Peyer's patch (tissue), 4 donors: ENCODE measurements around the gene ZNF442.
A peak's percentile ranks its signal among the peaks of the same experiment; 100 is the strongest.

Experiments used
- POLR2A ChIP-seq, 2 donors: fragments of 450-650 bp; IDR thresholded peaks; one replicate each; pipeline ENCODE4 v1.5.1; 2017; ENCODE audit warnings: antibody characterized with exemption in 2 of 2, mild to moderate bottlenecking in 2 of 2, moderate library complexity in 2 of 2
- TF ChIP-seq, protein P1 (sequence below), 6 experiments: fragments of 450-650 bp in 4 of 6; fragments of 200-600 bp in 2 of 6; sonication (generic) in 1 of 6; IDR thresholded peaks; one replicate each; pipeline ENCODE4 v1.5.1; 2017 to 2019; ENCODE audit warnings: antibody characterized with exemption in 6 of 6, mild to moderate bottlenecking in 3 of 6, moderate library complexity in 1 of 6

DNA sequence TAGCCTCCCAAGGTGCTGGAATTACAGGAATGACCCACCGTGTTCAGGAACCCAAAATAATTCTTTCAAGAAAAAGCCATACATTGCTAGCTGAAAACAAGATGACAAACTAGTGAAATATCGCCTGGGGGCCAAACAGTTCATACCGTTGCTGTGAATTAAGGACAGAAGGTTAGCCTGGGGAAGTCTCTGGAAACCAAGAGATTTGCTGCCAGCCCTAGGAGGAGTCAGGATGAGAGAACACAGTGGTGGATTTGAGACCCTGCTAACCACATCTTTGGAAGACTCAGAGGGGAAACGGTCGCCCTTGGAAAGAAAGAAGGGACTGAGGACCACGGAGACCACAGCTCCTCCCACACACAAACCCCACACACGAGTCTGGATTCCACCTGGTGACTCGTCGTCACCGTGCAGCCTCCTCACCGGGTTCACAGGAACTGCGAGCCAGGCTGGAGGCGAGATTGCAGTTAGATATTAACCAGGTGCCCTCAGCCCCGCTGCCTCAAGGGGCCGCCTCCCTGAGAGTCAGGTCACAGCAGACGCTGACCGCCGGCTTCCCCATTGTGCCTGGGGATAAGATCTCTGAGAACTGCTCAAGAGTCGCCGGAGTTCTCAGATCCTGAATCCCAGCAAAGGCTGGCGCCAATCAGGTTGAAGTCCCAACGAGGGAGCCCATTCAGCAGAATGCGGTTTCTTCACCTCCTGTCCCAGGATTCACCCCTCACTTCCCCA, 34.6 kb upstream of the ZNF442 start:
- TF ChIP-seq, protein P1, sequence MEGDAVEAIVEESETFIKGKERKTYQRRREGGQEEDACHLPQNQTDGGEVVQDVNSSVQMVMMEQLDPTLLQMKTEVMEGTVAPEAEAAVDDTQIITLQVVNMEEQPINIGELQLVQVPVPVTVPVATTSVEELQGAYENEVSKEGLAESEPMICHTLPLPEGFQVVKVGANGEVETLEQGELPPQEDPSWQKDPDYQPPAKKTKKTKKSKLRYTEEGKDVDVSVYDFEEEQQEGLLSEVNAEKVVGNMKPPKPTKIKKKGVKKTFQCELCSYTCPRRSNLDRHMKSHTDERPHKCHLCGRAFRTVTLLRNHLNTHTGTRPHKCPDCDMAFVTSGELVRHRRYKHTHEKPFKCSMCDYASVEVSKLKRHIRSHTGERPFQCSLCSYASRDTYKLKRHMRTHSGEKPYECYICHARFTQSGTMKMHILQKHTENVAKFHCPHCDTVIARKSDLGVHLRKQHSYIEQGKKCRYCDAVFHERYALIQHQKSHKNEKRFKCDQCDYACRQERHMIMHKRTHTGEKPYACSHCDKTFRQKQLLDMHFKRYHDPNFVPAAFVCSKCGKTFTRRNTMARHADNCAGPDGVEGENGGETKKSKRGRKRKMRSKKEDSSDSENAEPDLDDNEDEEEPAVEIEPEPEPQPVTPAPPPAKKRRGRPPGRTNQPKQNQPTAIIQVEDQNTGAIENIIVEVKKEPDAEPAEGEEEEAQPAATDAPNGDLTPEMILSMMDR (IDR thresholded peaks at IDR 0.05), result peak in 1 of 6 experiments; percentile 14
- peak; percentile 25 to 51 for TF ChIP-seq POLR2A (IDR thresholded peaks at IDR 0.05)
